ENCODE results near the gene CCL3.
"Not testable (repeated sequence)": the region's sequence is repeated elsewhere in the genome, so short reads cannot be mapped to it uniquely, and the experiment has no call there.

CCL3 gene

DNA sequence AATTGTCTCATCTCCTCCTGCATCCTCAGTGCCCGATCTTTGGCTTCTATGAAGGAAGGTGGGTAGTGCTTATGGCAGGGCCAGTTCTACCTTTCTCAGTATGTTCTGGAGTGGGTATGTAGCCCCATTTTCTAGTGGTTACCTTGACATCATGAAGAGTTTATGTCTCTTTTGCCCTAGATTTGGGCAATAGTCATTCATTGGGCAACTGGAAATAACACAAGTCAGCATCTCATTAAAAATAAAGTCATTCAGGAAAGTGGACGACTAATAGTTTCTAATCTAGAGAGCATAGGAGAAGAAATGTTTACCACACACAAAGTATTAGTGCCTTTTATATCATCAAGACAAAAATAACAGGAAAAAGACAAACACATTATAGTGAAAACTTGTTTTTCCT, 6.3 kb downstream of the CCL3 start:
- DNase-seq, result not testable (repeated sequence)

DNA sequence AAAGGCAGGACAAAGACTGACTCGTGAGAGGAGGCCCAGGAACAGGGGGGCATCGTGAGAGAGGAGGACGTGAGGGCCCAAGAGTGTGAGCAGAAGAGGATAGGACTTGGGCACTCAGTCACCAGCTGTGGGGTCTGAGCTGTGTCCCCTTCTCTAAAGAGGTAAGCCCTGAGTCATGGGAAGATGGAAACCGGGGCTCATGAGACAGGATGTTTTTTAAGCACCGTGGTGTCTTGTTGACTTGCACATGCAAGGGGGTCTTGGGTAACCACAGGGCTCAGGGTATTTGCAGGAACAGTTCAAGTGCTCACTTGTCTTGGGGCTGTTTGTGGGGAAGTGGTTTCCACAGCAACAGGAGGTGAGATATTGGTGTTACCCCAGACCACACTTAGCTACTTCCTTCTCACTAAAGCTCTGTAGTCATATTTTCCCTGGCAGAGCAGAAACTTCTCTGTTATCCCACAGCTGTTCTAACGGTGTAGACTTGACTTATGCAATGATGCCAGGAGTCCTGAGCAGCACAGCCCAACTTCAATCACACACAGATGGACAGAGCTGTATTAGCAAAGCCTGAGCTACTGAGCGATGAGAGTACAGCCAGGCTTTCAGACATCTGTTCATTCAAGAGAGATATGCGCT, 7.3 kb downstream of the CCL3 start:
- DNase-seq, result not testable (repeated sequence)

DNA sequence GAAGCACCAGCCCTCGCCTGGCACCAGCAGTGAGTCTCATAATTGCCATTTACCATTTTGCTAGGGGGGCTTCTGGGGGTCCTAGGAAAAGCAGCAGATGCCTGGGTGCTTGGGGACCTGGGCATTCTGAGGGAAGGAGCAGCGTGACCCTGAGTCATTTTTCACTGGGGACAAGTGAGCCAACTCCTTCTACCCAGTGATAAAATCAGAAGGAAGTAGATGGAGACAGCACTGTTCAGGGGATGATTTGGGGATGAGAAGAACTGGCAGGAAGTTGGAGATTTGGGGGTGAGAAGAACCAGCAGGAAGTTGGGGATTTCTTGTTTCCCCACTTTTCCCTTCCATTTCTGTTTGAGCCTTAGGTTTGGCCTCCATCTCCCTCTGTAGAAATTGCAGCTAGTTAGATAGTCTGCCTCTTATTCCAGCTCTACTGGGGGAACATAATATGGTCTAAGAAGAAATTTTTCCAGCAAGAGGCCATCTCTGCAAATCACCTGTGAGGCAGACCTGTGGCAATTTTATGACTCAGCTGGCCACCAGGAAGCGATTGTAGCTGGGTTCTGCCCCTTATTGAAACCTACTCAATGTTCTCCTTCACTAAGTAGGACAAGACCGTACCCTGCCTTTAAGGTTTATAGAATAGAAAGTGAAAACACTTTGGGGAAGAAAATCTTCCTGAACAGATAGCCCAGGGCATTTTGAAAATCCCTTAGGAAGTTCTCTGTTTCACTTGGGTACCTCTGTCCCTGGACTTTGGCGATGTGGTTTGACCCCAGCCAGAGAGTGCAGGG, 8.1 kb downstream of the CCL3 start:
- DNase-seq, result not testable (repeated sequence)

DNA sequence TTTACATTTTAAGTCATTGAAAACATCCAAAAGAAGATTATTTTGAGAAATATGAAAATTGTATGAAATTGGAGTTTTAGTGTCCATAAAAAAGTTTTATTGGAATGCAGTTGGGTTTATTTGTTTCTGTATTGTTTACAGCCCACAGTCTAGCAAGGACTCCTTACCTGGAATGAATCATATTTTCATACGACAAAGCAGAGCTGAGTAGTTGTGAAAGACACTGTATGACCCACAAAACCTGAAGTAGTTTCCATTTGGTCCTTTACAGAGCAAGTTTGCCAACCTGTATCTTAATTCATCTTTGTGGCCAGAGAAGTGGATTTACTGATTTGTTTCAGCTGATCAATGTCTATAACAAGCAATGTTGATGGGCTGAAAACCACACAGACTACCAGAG, 15.6 kb downstream of the CCL3 start:
- DNase-seq, result no peak

DNA sequence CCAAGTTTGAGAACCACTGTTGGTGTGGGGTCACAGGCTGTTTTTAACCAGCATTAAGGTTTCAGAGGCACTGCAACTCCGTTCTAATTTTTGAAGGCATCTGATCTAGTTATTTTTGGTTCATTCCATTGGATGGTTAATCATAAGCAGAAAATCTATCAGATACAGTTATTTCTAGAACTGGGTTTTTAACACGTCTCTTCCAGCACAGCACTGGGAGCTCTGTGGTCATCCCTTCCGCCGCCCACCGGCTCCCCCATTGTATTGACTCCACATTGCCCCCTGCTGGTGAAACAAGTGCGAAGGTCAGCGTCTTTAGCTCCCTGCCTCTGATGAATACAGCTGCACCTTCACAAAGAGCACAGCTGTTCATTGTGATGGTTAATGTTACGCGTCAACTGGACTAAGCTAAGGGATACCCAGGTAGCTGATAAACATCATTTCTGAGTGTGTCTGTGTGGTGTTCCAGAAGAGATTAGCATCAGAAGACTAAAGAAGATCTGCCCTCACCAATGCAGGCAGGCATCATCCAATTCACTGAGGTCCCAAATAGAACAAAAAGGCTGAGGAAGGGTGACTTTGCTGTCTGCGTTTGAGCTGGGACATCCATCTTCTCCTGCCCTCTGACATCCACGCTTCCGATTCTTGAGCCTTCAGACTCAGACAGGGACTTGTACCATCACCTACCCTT, 17.4 kb downstream of the CCL3 start:
- peak; percentile 33 for DNase-seq

DNA sequence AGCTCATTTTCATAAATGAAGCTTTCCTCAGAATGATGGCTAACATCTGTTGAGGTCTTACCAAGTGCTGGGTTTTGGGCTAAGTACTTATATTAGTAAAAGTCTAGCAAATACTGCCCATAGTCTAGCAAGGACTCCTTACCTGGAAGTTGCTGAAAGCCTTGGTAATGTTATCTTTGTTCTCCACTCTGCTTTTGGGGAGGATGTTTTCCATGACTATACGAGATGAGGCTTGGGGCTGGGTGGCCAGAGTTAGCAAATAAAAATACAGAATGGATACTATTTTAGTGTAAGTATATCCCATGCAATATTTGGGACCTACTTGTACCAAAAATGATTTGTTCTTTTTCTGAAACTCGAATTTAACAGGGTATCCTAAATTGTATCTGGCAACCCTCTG, 18.2 kb downstream of the CCL3 start:
- DNase-seq, result no peak

DNA sequence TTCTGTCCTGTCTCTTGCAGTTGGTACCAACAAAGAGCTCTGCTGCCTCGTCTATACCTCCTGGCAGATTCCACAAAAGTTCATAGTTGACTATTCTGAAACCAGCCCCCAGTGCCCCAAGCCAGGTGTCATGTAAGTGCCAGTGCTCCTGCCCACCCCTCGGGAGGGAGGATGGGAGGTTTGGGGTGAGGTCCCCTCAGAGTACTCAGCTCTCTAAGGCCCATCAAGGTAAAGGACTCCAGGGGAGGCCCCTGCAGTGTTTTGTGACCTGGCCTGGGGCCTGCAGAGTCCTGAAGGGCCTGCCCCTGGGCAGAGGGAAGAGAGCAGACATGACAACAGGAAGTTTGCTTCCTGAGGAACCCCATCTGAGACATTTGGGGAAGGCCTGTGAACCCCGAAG, 19.5 kb downstream of the CCL3 start:
- no peak for DNase-seq

DNA sequence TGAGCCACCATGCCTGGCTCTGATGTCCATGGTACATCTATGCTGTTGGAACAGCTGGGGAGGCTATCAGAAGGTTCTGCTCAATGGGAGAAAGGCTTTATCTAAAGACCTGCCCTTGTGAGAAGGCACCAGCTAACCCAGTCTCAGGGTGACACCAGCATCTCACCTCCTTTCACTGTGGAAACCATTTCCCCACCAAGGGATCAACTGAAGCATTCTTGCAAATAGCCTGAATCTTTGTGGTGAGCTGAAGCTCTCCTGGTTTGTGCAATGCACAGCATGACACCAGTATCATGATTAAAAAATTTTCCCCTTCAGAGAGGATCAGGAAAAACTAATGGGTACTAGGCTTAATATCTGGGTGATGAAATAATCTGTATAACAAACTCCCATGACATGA, 20.8 kb downstream of the CCL3 start:
- no peak for DNase-seq

DNA sequence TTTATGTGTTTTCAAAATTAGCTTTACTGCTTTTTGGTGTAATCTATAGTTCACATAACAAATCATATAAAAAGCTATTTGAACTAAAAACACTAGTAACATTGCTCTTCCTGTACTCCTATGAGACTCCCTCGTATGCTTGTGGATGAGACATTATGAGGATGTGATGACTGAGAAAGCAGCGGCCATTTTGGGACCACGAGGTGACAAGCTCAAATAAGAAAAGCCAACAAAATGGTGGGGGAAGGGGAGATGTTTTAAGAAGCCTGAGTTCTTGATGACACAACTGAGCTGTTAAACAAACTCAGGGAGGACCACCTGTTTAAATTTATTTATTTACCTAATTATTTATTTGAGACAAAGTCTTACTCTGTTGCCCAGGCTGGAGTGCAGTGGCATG, 21.4 kb downstream of the CCL3 start:
- DNase-seq, result no peak

DNA sequence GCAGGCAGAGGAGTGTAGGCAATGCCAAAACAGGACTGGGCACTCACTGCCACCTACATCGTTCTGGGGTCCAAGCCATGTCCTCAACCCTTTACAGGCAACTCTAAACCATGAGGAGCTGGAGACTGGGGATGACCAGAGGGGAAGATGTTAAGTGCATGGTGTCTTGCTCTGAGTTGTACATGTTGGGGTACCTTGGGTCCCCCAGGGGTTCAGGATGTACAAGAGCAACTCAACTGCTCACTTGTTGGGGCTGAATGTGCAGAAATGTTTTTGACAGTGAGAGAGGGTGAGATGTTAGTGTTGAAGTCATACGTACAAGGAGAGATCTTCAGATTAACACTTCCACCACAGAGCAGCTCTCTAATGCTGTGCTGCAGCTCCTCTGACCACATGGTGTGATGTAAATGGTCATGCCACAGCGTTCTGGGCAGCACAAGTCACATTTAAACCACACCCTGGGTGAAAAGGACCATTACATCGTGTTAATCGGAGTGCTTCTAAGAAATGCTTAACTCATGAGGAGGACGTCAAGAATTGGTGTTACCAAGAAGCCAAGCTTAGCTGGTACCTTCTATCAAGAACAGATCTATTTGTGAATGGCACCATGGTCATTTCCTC, 23.5 kb downstream of the CCL3 start:
- no peak for DNase-seq

DNA sequence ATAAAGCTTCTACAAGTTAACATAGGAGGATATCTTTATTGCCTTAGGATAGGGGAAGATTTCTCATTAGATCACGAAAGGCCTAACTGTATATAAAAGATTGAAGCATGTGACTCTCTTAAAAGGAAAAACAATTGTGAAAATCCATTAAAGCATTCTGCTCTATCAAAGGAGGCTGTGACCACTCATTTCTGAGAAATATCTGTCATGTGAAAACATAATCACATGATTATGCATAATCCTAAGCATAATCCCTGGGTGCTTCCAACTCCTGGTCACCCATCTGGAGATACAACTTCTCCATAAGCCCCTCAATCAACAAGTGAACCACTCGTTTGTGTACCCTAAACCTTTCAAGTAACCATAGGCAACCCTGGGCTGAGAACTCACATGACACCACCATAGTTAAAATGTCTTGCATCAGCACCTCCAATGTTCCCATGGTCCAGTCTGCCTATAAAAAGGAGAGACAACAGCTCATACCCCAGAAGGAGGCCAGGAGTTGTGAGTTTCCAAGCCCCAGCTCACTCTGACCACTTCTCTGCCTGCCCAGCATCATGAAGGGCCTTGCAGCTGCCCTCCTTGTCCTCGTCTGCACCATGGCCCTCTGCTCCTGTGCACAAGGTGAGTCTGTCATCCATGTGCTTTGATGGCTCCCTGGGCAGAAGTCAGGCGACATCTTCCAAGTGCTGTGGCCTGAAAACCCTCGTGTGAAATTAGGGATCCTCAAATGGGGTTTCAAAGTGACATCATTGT, 26.0 kb downstream of the CCL3 start, which contains the start of gene CCL18:
CCL18 (plus strand) TSS at position 487 of the 756 bp plus-strand sequence; CDS start at position 558, 71 bp downstream.
- no peak for DNase-seq

DNA sequence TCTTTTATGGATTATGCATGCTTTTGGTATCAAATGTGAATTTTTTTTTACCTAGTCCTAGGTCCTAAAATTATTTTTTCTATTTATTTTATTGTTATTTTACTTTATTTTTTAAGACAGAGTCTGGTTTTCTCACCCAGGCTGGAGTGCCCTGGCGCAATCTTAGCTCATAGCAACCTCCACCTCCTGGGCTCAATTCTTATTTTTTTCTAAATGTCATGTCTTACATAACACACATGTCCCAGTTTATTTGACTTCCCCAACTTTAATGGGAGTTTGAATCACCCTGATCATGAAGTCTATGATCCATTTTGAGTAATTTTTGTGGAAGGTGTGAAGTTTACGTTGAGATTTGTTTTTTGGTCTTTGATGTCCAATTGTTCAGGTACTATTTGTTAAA, 29.1 kb downstream of the CCL3 start:
- no peak for DNase-seq

DNA sequence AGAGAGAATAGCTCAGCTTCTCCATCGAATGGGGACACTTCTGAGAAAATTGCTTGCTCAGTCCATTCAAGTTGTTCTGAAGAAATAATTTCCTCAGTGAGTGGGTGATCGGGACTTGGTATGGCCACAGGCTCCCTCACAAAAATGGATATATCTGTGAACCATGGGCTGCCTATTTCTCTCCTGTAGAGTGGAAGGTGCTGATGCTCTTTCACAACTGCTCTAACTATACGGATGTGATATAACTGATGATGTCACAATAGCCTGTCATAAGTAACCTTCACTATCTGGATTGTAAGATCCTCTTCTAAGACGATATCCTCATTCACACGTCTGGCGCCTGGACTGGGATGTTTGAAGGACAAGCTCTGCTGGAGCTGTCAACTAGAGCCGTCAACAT, 30.5 kb downstream of the CCL3 start:
- DNase-seq, result no peak

DNA sequence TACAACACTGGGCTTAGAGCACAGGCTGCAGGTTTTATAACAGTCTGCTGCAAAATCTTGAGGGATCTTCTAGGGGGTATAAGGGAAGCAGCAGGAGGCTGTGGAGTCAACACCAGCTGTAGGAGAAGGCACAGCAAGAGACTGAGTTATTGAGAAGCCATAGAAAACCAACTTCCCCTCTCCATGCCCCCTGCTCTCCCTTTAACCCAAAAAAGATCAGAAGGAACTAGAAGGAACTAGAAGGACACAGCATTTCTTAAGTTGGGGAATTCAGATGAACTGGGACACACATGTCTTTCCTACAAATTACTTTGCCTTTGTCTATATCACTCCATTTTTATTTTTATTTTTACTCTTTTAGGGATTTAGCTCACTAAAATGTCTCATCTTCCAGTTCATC, 32.0 kb downstream of the CCL3 start:
- no peak for DNase-seq

DNA sequence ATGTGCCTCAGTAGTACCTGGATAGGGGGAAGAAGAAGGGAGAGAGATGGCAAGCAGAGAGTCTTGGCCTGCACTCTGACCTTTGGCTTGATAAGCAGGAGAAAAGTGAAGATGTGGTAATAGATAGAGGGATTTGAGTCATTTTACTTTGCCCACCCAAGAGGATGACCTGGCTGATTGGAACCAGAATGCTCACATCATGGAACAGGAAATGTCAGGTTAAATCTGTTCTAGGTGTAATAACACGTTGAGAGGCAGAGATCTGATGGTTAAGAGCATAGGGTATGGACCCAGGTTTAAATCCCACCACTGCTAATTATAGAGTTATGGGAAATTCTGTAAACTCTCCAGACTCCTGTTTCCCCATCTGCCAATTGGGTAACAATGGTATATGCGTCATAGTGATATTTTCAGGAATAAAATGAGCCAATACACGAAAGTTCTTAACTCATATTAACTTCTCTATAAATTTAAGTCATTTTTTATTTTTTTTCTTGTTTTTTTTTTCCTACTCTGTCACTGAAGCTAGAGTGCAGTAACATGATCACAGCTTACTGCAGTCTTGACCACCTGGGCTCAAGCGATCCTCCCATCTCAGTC, 33.9 kb downstream of the CCL3 start:
- no peak for DNase-seq

DNA sequence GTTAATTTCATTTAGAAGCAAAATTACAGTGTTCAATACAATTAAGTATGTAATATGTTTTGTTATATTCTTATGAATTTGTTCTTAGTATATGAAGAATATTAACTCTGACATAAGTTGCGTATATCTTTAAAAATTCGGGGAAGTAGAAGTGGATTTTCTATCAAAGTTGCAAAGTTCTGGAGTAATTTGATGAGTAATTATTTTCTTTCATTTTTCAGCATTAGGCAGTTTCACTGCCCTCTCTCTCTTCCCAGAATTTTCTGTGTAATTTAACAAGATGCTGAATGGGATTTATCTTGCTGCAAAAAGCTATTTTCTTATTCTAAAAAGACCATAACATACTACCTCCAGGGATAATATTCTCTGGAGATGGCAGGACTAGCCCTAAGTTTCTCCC, 34.8 kb downstream of the CCL3 start:
- no peak for DNase-seq

DNA sequence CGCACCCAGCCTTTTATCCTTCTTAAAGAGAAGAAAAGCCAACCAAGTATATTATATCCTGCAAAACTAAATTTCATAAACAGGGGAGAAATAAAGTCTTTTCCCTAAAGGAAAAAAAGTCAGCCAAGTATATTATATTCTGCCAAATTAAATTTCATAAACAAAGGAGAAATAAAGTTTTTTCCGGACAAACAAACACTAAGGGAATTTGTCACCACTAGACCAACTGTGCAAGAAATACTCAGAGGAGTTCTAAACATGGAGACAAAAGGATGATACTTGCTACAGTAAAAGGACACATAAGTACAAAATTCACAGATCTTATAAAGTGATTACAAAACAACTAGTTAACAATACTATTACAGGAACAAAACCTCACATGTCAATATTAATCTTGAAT, 40.3 kb downstream of the CCL3 start:
- no peak for DNase-seq

DNA sequence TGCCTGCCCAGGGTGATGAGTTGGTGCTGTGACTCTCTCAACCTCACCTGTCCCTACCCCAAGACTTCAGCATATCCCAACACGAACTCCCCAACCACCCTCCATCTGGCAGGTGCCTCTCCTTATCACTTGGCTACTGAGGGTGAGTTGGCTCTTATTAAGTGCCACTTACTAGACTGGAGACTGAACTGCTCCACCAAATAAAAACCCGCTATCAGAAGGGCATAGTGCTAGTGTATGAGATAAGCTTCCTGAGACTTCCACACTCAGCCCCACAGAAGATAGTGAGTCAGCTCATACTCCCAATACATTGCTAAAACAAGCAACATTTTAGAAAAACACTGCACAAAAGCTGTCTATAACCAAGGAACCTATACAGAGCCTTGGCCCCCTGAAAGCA, 41.9 kb downstream of the CCL3 start:
- DNase-seq, result no peak

All from EL (cell line).